ENCODE data around the gene POLR3A. TPM values are rescaled to one million over a fixed set of nuclear protein-coding genes. Genes with fewer than 3 reads are reported as not detected.
"Not testable (repeated sequence)": the region's sequence is repeated elsewhere in the genome, so short reads cannot be mapped to it uniquely, and the experiment has no call there.

The POLR3A gene
- polyA plus RNA-seq, 1 donor from 2014 or later = 15.6 TPM

- Histone ChIP-seq H4K20me1 (ENCODE audit: insufficient read depth) (no peaks in the 10 kb centered on the region), H2AFZ (ENCODE audit: low read depth, low read length) (no peak overlapping the region), H3K4me3 (ENCODE audit: low read length) (no peak overlapping the region), H3K27ac (ENCODE audit: low read length) (no peak overlapping the region), H3F3A (ENCODE audit: insufficient read depth, low read length, poor library complexity, severe bottlenecking) (no peaks in the 10 kb centered on the region), H3K9me2 (ENCODE audit: insufficient read depth, low read length) (no peaks in the 10 kb centered on the region), H3K9ac (ENCODE audit: low read length) (no peak overlapping the region), H3K79me2 (replicated peaks; ENCODE audit: insufficient read depth, low read length) (no peaks in the 10 kb centered on the region), H3K27me3 (ENCODE audit: insufficient read depth, low read depth, low read length) (no peaks in the 10 kb centered on the region), H3K4me2 (ENCODE audit: low read length) (no peak overlapping the region), H3K9me3 (ENCODE audit: low read length) (no peaks in the 10 kb centered on the region), H3K36me3 (ENCODE audit: insufficient read depth, low read length) (no peaks in the 10 kb centered on the region)
- TF ChIP-seq CTCF (IDR thresholded peaks at IDR 0.05; ENCODE audit: poor library complexity, severe bottlenecking) = no peak
- TF ChIP-seq REST (IDR thresholded peaks at IDR 0.05; ENCODE audit: borderline replicate concordance) = no peak
- no peak for TF ChIP-seq TAF1 (IDR thresholded peaks at IDR 0.05; ENCODE audit: low read depth)
- no peak for TF ChIP-seq EZH2 (IDR thresholded peaks at IDR 0.05; ENCODE audit: borderline replicate concordance, insufficient read depth, low read length, poor library complexity, severe bottlenecking)
- TF ChIP-seq EP300 (conservative IDR thresholded peaks at IDR 0.05; ENCODE audit: poor library complexity, severe bottlenecking) = no peak
- no peak for TF ChIP-seq SMC3 (conservative IDR thresholded peaks at IDR 0.05; ENCODE audit: poor library complexity)
- TF ChIP-seq MXI1 (conservative IDR thresholded peaks at IDR 0.05; ENCODE audit: poor library complexity, severe bottlenecking) = no peak
- no peak for TF ChIP-seq POLR2AphosphoS5 (IDR thresholded peaks at IDR 0.05)
- TF ChIP-seq RAD21 (conservative IDR thresholded peaks at IDR 0.05) = no peak
Measured at GRCh38 chr10:78071140-78071856, 42.0 kb upstream of the POLR3A start.

- H2AFZ ChIP-seq (ENCODE audit: low read depth, low read length) = no peak overlapping the region
- no peaks in the 10 kb centered on the region for H4K20me1 ChIP-seq (ENCODE audit: insufficient read depth)
- no peak overlapping the region for H3K9ac ChIP-seq (ENCODE audit: low read length)
- H3K9me2 ChIP-seq (ENCODE audit: insufficient read depth, low read length) = no peaks in the 10 kb centered on the region
- H3K79me2 ChIP-seq (replicated peaks; ENCODE audit: insufficient read depth, low read length) = no peaks in the 10 kb centered on the region
- no peak overlapping the region for H3K4me3 ChIP-seq (ENCODE audit: low read length)
- H3K4me2 ChIP-seq (ENCODE audit: low read length) = no peak overlapping the region
- H3K27ac ChIP-seq (ENCODE audit: low read length) = no peak overlapping the region
- no peaks in the 10 kb centered on the region for H3F3A ChIP-seq (ENCODE audit: insufficient read depth, low read length, poor library complexity, severe bottlenecking)
- H3K36me3 ChIP-seq (ENCODE audit: insufficient read depth, low read length) = no peaks in the 10 kb centered on the region
- H3K9me3 ChIP-seq (ENCODE audit: low read length) = no peaks in the 10 kb centered on the region
- no peaks in the 10 kb centered on the region for H3K27me3 ChIP-seq (ENCODE audit: insufficient read depth, low read depth, low read length)
- no peak for TF ChIP-seq REST (IDR thresholded peaks at IDR 0.05; ENCODE audit: borderline replicate concordance)
- TF ChIP-seq CTCF (IDR thresholded peaks at IDR 0.05; ENCODE audit: poor library complexity, severe bottlenecking) = no peak
- TF ChIP-seq EP300 (conservative IDR thresholded peaks at IDR 0.05; ENCODE audit: poor library complexity, severe bottlenecking) = no peak
- TF ChIP-seq SMC3 (conservative IDR thresholded peaks at IDR 0.05; ENCODE audit: poor library complexity) = no peak
- TF ChIP-seq POLR2AphosphoS5 (IDR thresholded peaks at IDR 0.05) = no peak
- no peak for TF ChIP-seq MXI1 (conservative IDR thresholded peaks at IDR 0.05; ENCODE audit: poor library complexity, severe bottlenecking)
- TF ChIP-seq TAF1 (IDR thresholded peaks at IDR 0.05; ENCODE audit: low read depth) = no peak
- no peak for TF ChIP-seq RAD21 (conservative IDR thresholded peaks at IDR 0.05)
- no peak for TF ChIP-seq EZH2 (IDR thresholded peaks at IDR 0.05; ENCODE audit: borderline replicate concordance, insufficient read depth, low read length, poor library complexity, severe bottlenecking)
Measured at GRCh38 chr10:78070726-78071125, 41.4 kb upstream of the POLR3A start.

- not testable (repeated sequence) for H3K27me3 ChIP-seq (ENCODE audit: insufficient read depth, low read depth, low read length); H3K79me2 ChIP-seq (replicated peaks; ENCODE audit: insufficient read depth, low read length); H3K9me3 ChIP-seq (ENCODE audit: low read length); H3K9me2 ChIP-seq (ENCODE audit: insufficient read depth, low read length); H3K4me3 ChIP-seq (ENCODE audit: low read length); H2AFZ ChIP-seq (ENCODE audit: low read depth, low read length); H3K36me3 ChIP-seq (ENCODE audit: insufficient read depth, low read length); H3K9ac ChIP-seq (ENCODE audit: low read length); H3K27ac ChIP-seq (ENCODE audit: low read length); H3F3A ChIP-seq (ENCODE audit: insufficient read depth, low read length, poor library complexity, severe bottlenecking); H4K20me1 ChIP-seq (ENCODE audit: insufficient read depth); H3K4me2 ChIP-seq (ENCODE audit: low read length)
Measured at GRCh38 chr10:78070064-78070463, 40.7 kb upstream of the POLR3A start.

All from neural cell (in vitro differentiated cells).